Measurements from ENCODE around the gene CST3. TPM values are rescaled to one million over a fixed set of nuclear protein-coding genes. Genes with fewer than 3 reads are reported as not detected.

The CST3 gene
- total and polyA plus RNA-seq, 3 donors from 2014 or later: 1,703 to 4,272 (median 3,145) TPM

DNA sequence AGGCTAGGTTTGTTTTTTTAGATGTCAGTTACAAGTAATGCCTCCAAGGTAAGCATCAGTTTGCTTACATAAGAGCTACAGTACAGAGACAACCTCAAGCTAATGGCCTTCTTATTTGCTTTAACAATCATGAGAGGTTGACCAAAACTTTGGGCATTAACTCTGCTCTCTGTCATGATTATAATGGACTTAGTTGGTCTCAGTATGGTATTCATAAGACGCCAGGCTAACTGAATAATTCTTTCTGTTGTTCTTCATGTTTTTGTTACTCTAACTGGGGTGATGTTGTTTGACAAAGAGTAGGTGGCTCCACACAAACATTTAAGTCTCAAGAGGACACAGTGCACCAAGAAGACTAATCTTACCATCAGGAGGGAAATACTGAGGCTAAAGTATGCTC lies 41.8 kb downstream of the CST3 start:
- no peaks in the 10 kb centered on the region for H3K4me1 ChIP-seq
- no peak overlapping the region for H3K27ac ChIP-seq
- H3K9me3 ChIP-seq: no peaks in the 10 kb centered on the region
- H3K4me3 ChIP-seq: no peak overlapping the region
- no peaks in the 10 kb centered on the region for H3K27me3 ChIP-seq
- no peak for TF ChIP-seq POLR2A (IDR thresholded peaks at IDR 0.05)
- TF ChIP-seq, protein P1, sequence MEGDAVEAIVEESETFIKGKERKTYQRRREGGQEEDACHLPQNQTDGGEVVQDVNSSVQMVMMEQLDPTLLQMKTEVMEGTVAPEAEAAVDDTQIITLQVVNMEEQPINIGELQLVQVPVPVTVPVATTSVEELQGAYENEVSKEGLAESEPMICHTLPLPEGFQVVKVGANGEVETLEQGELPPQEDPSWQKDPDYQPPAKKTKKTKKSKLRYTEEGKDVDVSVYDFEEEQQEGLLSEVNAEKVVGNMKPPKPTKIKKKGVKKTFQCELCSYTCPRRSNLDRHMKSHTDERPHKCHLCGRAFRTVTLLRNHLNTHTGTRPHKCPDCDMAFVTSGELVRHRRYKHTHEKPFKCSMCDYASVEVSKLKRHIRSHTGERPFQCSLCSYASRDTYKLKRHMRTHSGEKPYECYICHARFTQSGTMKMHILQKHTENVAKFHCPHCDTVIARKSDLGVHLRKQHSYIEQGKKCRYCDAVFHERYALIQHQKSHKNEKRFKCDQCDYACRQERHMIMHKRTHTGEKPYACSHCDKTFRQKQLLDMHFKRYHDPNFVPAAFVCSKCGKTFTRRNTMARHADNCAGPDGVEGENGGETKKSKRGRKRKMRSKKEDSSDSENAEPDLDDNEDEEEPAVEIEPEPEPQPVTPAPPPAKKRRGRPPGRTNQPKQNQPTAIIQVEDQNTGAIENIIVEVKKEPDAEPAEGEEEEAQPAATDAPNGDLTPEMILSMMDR (IDR thresholded peaks at IDR 0.05): no peak
- DNase-seq: no peak
- 74 to 84% methylated on average over 1 of the region's 1 CpG for WGBS, 2 donors
- H3K36me3 ChIP-seq (ENCODE audit: low read depth, missing control alignments): no peaks in the 10 kb centered on the region
- intact Hi-C loops (cut with DNase I; ENCODE audit: low total_unique reads): no loop called here

DNA sequence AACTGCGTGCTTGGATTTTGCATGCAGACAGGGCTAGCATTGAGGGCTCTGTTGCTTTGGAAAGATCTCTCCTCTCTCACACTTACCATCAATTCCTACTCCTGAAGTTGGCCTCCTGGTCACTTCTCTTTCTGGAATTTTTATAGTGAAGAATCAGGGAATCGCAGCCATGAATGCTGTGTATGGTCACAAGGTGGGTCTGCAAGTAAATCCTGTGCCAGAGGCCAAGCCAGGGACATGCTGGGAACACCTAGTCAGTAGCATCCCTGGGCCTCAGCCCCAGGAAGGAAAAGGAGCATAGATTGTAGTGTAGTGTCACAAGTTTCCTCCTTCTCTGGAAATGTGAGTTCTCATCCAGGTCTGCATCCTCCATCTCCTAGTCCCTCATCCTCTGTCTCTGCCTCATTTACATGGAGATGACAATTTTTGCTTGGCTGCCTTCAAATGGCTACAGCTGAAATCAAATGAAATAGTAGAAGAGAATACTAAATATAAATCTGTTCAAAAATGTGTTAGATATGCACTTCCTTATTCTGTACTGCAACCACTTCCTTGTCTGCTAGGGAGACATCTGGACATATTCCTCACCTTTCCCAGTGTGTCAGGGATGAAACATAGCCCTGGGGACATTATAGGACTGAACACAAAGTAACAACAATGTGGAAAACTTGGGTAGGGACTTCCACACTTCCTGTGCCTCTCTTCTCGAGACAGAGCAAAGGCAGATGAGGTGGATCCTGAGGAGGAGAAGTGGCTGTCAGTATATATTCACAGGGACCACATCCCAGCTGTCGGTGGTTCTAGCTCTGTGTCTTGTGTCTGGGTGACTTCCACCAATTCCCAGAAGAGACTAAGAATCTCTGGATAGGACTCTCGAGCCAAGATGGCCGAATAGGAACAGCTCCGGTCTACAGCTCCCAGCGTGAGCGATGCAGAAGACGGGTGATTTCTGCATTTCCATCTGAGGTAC lies 49.0 kb downstream of the CST3 start:
- H3K4me1 ChIP-seq: no peaks in the 10 kb centered on the region
- intact Hi-C loops (cut with DNase I; ENCODE audit: low total_unique reads): no loop called here
- no peak for DNase-seq
- no peaks in the 10 kb centered on the region for H3K9me3 ChIP-seq
- WGBS, 2 donors: 88 to 91% methylated on average over 10 of the region's 10 CpGs
- H3K4me3 ChIP-seq: no peak overlapping the region
- no peak overlapping the region for H3K27ac ChIP-seq
- TF ChIP-seq POLR2A (IDR thresholded peaks at IDR 0.05): no peak
- TF ChIP-seq, protein P1 (IDR thresholded peaks at IDR 0.05): no peak
- no peaks in the 10 kb centered on the region for H3K36me3 ChIP-seq (ENCODE audit: low read depth, missing control alignments)
- H3K27me3 ChIP-seq: no peaks in the 10 kb centered on the region

DNA sequence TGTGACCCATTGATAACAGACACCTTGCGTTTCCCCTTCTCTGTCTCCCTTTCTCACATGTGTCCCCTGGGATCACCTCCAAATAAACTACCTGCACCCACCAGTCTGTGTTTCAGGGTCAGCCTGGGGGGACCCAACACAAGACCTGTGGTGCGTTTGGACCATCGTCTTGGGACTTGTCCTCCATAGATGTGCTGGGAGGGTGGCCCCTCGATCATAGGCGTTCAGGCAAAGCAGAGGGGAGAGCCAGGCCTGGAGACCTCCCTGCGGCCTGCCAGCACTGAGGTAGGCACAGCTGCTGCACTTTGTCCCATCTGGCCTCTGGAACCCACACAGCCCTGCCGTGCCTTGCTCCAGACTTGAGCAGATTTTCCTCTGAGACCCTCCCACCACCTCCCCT lies 50.1 kb downstream of the CST3 start:
- Histone ChIP-seq H3K27me3 (no peaks in the 10 kb centered on the region), H3K4me1 (no peaks in the 10 kb centered on the region), H3K27ac (no peak overlapping the region), H3K4me3 (no peak overlapping the region), H3K36me3 (ENCODE audit: low read depth, missing control alignments) (no peaks in the 10 kb centered on the region), H3K9me3 (no peaks in the 10 kb centered on the region)
- TF ChIP-seq POLR2A (IDR thresholded peaks at IDR 0.05): no peak
- TF ChIP-seq, protein P1 (IDR thresholded peaks at IDR 0.05): no peak
- intact Hi-C loops (cut with DNase I; ENCODE audit: low total_unique reads): no loop called here
- no peak for DNase-seq
- WGBS, 2 donors: 78 to 84% methylated on average over 7 of the region's 7 CpGs

DNA sequence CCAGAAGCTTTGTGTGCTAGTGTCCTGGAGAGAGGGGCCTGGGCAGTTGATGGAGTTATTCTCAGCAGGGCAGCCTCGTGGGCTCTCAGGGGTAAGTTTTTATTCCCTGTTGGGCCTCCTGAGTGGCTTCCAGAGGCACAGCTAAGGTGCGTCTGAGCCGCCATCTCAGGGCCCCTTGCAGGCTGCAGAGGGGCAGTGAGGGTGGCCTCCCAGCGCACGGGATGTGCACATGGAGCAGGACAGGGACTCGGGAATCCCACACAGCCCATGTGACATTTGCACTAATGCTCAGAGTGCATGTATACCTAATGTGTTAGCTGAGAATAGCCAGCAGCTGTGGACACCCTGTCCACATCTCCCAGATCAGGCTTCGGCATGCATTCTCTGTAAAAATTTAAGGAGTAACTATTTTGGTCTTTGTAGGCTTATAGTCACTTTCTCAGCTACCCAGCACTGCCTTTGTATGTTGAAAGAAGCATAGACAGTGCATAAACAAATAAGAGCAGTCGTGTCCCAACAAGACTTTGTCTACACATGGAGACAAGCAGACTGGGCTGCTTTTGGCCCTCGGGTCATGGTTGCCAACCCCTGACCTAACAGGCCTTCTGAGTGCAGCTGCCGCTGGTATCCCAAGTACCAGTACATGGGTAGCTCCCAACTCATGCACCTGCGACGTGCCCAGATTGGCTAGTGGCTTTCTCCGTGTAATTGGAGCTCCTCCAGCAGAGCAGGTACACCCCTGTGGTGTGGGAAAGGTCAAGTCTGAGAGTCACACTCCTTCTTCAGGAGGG lies 50.8 kb downstream of the CST3 start:
- intact Hi-C loops (cut with DNase I; ENCODE audit: low total_unique reads): no loop called here
- H3K27ac ChIP-seq: no peak overlapping the region
- no peaks in the 10 kb centered on the region for H3K9me3 ChIP-seq
- no peak overlapping the region for H3K4me3 ChIP-seq
- no peaks in the 10 kb centered on the region for H3K27me3 ChIP-seq
- no peaks in the 10 kb centered on the region for H3K4me1 ChIP-seq
- DNase-seq: no peak
- H3K36me3 ChIP-seq (ENCODE audit: low read depth, missing control alignments): no peaks in the 10 kb centered on the region
- WGBS, 2 donors: 76 to 77% methylated on average over 9 to 13 of the region's 13 CpGs
- TF ChIP-seq, protein P1 (IDR thresholded peaks at IDR 0.05): no peak
- no peak for TF ChIP-seq POLR2A (IDR thresholded peaks at IDR 0.05)
